Coronary artery (tissue), 2 donors: ENCODE results near the gene TMEM132E.

ENCODE experiments used
- DNase-seq: peaks from one replicate; pipeline ENCODE4 v3.0.0-alpha.2; 2017; ENCODE audit warnings: low spot score
- H3K27ac ChIP-seq, 2 donors: fragments of 200-600 bp; sonication (generic); one replicate each; pipeline ENCODE4 v1.5.1; 2016 to 2019
- H3K4me3 ChIP-seq: fragments of 200-600 bp; sonication (generic); 2 replicates; pipeline ENCODE4 v1.5.1; 2016; ENCODE audit warnings: mild to moderate bottlenecking, moderate library complexity
- TF ChIP-seq, protein P1 (sequence below): fragments of 200-600 bp; sonication (generic); IDR thresholded peaks from one replicate; pipeline ENCODE4 v1.5.1; 2019; ENCODE audit warnings: antibody characterized with exemption

The TMEM132E gene

GRCh38 chr17:34561328-34561727 is 18.1 kb upstream of the TMEM132E start:
- DNase-seq = no peak
- TF ChIP-seq, protein P1, sequence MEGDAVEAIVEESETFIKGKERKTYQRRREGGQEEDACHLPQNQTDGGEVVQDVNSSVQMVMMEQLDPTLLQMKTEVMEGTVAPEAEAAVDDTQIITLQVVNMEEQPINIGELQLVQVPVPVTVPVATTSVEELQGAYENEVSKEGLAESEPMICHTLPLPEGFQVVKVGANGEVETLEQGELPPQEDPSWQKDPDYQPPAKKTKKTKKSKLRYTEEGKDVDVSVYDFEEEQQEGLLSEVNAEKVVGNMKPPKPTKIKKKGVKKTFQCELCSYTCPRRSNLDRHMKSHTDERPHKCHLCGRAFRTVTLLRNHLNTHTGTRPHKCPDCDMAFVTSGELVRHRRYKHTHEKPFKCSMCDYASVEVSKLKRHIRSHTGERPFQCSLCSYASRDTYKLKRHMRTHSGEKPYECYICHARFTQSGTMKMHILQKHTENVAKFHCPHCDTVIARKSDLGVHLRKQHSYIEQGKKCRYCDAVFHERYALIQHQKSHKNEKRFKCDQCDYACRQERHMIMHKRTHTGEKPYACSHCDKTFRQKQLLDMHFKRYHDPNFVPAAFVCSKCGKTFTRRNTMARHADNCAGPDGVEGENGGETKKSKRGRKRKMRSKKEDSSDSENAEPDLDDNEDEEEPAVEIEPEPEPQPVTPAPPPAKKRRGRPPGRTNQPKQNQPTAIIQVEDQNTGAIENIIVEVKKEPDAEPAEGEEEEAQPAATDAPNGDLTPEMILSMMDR = no peak

GRCh38 chr17:34562387-34562786 is 17.0 kb upstream of the TMEM132E start:
- no peak for DNase-seq
- Histone ChIP-seq H3K4me3 (no peak overlapping the region), H3K27ac (no peak overlapping the region)
- TF ChIP-seq, protein P1 = no peak

More at GRCh38 chr17:34561328-34561727, 18.1 kb upstream of the TMEM132E start:
- H3K27ac ChIP-seq = no peak overlapping the region
- no peak overlapping the region for H3K4me3 ChIP-seq

GRCh38 chr17:34565713-34566112 is 13.7 kb upstream of the TMEM132E start:
- H3K27ac ChIP-seq = no peak overlapping the region
- no peak overlapping the region for H3K4me3 ChIP-seq
- no peak for DNase-seq
- TF ChIP-seq, protein P1 = no peak

DNA sequence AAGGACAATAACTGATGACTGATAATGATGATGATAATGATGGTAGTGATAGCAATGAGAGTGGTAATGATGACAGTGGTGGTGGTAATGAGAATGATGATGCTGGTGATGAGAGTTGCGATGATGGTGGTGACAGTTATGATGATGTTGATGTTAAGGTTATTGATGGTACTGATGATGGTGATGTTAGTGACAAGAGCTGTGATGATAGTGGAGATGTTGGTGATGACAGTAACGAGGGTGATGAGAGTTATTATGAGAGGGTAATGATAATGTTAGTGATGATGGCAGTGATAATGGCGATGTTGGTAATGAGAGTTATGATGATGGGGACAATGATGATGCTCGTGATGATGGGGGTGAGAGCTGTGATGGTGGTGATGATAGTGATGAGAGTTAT is 13.2 kb upstream of the TMEM132E start:
- Histone ChIP-seq H3K27ac (no peak overlapping the region), H3K4me3 (no peak overlapping the region)
- DNase-seq = no peak
- TF ChIP-seq, protein P1 = no peak

- no peak overlapping the region for H3K4me3 ChIP-seq
- TF ChIP-seq, protein P1 = no peak
- DNase-seq = no peak
- H3K27ac ChIP-seq = no peak overlapping the region
Measured at GRCh38 chr17:34566873-34567272, 12.5 kb upstream of the TMEM132E start.

- TF ChIP-seq, protein P1 = no peak
- Histone ChIP-seq H3K4me3 (no peak overlapping the region), H3K27ac (no peak overlapping the region)
- DNase-seq = no peak
Measured at GRCh38 chr17:34567691-34568465, 11.5 kb upstream of the TMEM132E start.

DNA sequence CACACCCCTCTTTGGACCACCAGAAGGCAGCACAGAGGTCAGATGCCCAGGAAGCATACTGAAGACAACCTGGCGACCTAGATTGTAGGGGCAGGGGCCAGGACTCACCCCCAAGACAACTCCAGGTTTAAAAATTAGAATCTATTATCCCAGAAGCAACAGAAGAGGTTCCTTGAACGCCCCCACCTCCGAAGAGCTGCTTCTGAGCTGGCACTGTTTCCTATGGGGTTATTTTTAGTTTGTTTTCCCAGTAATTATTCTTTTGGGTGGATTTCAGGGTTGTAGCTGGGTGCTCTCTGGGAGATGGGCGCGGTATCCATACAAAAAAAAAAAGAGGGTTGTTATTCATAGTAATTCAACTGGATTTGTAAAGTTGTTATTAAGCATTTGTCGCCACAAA is 10.4 kb upstream of the TMEM132E start:
- H3K27ac ChIP-seq = no peak overlapping the region
- H3K4me3 ChIP-seq = no peak overlapping the region
- DNase-seq = no peak
- TF ChIP-seq, protein P1 = no peak
